Activated naive CD4-positive, alpha-beta T cell treated with anti-CD3 and anti-CD28 coated beads, Interleukin-2, amount 10 ng/mL, durations not matched to agents 7 days and 5 days (primary cell): ENCODE data around the gene PCSK6.
"Not testable (repeated sequence)": the region's sequence is repeated elsewhere in the genome, so short reads cannot be mapped to it uniquely, and the experiment has no call there.

ENCODE experiments used
- CTCF ChIA-PET: fragments of 350-600 bp; sonication (Branson Sonifier 250); formaldehyde crosslinking; loops from one replicate; lab custom pipeline; 2021; ENCODE audit warnings: antibody characterized with exemption; lab: Charles Lee
- DNase-seq: peaks from one replicate; pipeline ENCODE4 v3.0.0-alpha.2; 2020
- H3K27ac Mint-ChIP-seq: one replicate; pipeline ENCODE4 v1.8.0; 2021; ENCODE audit warnings: mild to moderate bottlenecking, moderate library complexity, mixed read lengths
- H3K27me3 Mint-ChIP-seq: one replicate; pipeline ENCODE4 v1.8.0; 2021; ENCODE audit warnings: mild to moderate bottlenecking, mixed read lengths
- H3K36me3 Mint-ChIP-seq: one replicate; pipeline ENCODE4 v1.8.0; 2021; ENCODE audit warnings: mixed read lengths
- H3K4me1 Mint-ChIP-seq: one replicate; pipeline ENCODE4 v1.8.0; 2021; ENCODE audit warnings: mixed read lengths
- H3K4me3 Mint-ChIP-seq: one replicate; pipeline ENCODE4 v1.8.0; 2021; ENCODE audit warnings: mild to moderate bottlenecking, moderate library complexity, mixed read lengths
- H3K9me3 Mint-ChIP-seq: one replicate; pipeline ENCODE4 v1.8.0; 2021; ENCODE audit warnings: mixed read lengths

Gene PCSK6

DNA sequence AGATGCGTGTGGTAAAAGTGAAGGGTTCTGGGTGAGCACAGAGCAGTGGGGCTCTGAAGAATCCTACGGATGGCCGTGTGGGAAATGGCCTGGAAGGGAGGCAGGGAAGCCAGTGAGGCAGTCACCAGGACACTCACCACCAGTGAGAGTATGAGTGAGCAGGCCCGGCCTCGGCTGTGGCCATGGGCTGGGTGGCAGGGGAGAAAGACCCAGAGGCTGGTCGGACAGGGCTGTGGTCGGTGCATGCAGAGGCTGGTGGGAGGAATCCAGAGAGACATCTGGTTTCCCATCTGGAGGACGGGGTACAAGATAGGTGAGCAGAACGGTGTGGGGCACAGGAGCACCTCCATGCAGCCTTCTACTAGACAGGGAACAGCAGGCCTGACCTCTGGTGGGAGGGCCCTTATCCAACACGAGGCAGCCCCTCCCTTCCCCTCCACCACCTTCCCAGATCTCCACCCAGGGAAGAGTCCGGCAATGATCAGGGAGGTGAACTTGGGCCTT is 10.1 kb downstream of the PCSK6 start:
- Mint-ChIP-seq H3K9me3 (no peaks in the 10 kb centered on the region), H3K27ac (no peak overlapping the region), H3K4me1 (no peaks in the 10 kb centered on the region), H3K36me3 (no peaks in the 10 kb centered on the region), H3K27me3 (peaks cover 29% of the 10 kb centered on the region), H3K4me3 (no peak overlapping the region)
- CTCF ChIA-PET: no interaction called here
- no peak for DNase-seq

DNA sequence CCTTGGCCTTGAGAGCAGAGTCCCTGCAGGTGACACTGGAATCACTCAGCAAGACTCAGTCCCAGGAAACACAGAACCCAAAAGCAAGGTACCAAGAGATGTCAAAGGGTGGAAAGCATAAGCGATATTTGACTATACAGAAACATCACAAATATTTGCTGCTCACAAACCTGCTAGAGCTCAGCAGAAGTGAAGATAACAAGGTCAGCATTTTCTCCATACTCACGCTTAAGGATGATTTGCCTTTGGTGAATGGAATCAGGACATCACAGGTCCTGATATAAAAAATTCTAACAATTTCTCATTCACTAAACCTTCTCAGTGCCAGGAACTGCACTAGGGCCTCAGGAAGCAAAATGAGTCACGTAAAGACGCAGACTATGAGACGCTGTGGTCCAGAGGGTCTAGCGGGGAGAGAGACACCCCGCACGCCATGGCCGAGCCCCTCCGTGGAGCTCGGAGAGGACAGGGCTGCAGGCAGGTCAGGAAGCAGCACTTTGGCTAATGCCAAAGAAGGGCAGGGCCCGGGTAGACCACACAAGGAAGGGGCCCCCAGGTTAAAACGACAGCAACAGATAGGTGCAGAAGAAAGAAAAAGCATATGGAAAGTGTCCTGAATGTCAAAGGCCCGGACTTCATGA is 10.7 kb downstream of the PCSK6 start:
- H3K4me3 Mint-ChIP-seq: no peak overlapping the region
- no peak overlapping the region for H3K27ac Mint-ChIP-seq
- H3K27me3 Mint-ChIP-seq: peaks cover 29% of the 10 kb centered on the region
- H3K36me3 Mint-ChIP-seq: no peaks in the 10 kb centered on the region
- no peaks in the 10 kb centered on the region for H3K9me3 Mint-ChIP-seq
- CTCF ChIA-PET: no interaction called here
- no peaks in the 10 kb centered on the region for H3K4me1 Mint-ChIP-seq
- no peak for DNase-seq

DNA sequence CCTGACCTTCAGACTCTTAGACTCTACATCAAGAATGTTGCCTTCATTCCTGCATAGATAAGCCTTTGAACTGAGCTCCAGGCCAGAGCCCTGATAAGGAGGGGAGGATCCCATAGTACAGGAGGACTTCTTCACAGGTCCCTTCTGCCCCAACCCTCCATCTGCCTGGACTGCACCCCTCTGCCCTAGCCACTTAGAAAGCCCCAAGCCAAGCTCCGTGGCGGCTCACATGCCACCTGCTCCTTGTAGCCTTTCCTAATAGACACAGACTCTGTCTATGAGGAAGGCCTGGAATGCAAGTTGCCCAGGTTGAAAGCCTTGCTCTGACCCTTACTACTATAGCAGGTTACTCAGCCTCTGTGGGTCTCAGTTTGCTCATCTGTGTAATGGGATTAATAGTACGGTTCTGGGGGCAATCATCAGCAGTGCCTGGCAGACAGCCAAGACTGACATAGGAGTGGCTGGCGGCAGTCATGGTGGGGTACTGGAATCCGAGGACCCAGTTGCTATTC is 11.6 kb downstream of the PCSK6 start:
- no peak for DNase-seq
- CTCF ChIA-PET: no interaction called here
- Mint-ChIP-seq H3K9me3 (no peaks in the 10 kb centered on the region), H3K27ac (no peak overlapping the region), H3K27me3 (peaks cover 31% of the 10 kb centered on the region), H3K4me1 (no peaks in the 10 kb centered on the region), H3K4me3 (no peak overlapping the region), H3K36me3 (no peaks in the 10 kb centered on the region)

DNA sequence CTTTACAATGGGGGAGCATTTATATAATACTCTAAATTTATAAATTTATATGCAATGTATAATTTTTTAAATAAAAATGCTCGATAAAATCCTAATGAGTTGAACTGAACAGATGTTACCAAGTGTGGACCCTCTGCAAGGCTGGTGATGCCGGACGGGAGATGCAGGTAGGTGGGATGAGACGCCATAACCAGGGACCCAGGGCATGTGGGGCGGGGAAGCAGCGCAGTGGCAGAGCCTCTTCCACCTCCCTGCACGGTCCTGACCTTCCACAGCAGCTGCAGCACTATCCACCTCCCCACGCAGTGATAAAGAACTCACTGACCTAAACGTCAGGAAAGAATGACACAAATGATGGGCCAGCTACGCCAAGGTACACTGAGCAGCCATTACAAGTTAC is 12.8 kb downstream of the PCSK6 start:
- CTCF ChIA-PET: no interaction called here
- DNase-seq: no peak
- Mint-ChIP-seq H3K9me3 (no peaks in the 10 kb centered on the region), H3K4me1 (no peaks in the 10 kb centered on the region), H3K36me3 (no peaks in the 10 kb centered on the region), H3K27me3 (peaks cover 28% of the 10 kb centered on the region), H3K4me3 (no peak overlapping the region), H3K27ac (no peak overlapping the region)

DNA sequence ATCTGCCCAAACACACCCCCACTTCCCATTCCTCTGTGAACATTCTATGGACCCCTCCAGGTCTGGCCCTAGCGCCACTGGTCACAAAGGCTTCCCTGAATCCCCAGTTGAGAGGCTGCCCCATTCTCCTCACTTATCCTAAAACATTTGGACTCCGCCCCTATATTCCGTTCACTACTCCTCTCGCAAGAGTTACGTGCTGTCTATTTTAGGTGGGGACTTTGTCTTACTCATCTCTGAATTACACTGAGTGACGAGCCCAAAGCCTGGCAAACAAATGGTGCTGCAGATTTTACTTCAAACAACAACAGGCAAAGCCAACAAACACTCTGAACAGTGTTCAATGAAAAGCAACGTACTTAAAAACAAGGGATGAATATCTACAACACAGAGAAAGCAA is 14.5 kb downstream of the PCSK6 start:
- DNase-seq: no peak
- no peaks in the 10 kb centered on the region for H3K4me1 Mint-ChIP-seq
- H3K27ac Mint-ChIP-seq: no peak overlapping the region
- CTCF ChIA-PET: no interaction called here
- H3K4me3 Mint-ChIP-seq: no peak overlapping the region
- H3K36me3 Mint-ChIP-seq: no peaks in the 10 kb centered on the region
- H3K9me3 Mint-ChIP-seq: no peaks in the 10 kb centered on the region
- peaks cover 28% of the 10 kb centered on the region for H3K27me3 Mint-ChIP-seq

DNA sequence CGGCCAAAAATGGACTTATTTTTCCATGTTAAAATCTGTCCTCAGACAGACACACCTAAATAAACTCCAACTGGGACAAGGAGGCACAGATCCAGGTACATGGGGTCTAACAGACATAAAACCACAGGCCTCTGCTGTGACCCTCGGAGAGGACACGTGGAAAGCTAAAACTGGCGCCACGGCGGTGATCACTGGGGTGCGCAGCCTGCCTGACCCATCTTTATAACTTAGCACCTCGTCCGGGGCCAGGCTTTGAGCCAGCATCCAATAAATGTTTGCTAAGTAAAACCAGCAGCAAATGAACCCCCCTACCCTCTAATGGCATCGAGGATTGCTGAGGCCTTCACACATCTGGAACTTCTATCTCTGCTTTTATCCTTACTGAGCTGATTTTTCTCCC is 15.3 kb downstream of the PCSK6 start:
- H3K27ac Mint-ChIP-seq: no peak overlapping the region
- DNase-seq: no peak
- CTCF ChIA-PET: no interaction called here
- peaks cover 29% of the 10 kb centered on the region for H3K27me3 Mint-ChIP-seq
- no peaks in the 10 kb centered on the region for H3K9me3 Mint-ChIP-seq
- no peak overlapping the region for H3K4me3 Mint-ChIP-seq
- H3K4me1 Mint-ChIP-seq: no peaks in the 10 kb centered on the region
- H3K36me3 Mint-ChIP-seq: no peaks in the 10 kb centered on the region

DNA sequence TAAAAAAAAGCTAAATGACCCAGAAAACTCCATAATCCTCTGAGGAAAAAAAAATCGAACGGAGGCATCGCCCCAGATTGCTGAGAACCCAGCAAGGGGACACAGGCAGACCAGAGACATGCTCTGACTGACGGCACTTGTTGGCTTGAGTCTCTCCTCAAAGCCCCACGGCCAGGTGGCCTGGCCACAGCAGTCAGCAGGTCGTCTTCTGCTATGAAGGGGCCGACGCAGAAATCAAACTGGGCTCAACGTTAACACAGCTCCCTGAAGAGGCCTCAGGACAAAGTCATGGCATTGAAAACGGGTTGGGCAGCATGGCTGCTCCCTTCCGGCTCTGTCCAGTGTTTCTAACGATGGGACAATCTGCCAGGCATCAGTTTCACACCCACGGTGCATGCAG is 17.5 kb downstream of the PCSK6 start:
- Mint-ChIP-seq H3K27me3 (peaks cover 30% of the 10 kb centered on the region), H3K9me3 (no peaks in the 10 kb centered on the region), H3K36me3 (no peaks in the 10 kb centered on the region), H3K4me3 (no peak overlapping the region), H3K27ac (no peak overlapping the region), H3K4me1 (no peaks in the 10 kb centered on the region)
- CTCF ChIA-PET: no interaction called here
- DNase-seq: no peak

DNA sequence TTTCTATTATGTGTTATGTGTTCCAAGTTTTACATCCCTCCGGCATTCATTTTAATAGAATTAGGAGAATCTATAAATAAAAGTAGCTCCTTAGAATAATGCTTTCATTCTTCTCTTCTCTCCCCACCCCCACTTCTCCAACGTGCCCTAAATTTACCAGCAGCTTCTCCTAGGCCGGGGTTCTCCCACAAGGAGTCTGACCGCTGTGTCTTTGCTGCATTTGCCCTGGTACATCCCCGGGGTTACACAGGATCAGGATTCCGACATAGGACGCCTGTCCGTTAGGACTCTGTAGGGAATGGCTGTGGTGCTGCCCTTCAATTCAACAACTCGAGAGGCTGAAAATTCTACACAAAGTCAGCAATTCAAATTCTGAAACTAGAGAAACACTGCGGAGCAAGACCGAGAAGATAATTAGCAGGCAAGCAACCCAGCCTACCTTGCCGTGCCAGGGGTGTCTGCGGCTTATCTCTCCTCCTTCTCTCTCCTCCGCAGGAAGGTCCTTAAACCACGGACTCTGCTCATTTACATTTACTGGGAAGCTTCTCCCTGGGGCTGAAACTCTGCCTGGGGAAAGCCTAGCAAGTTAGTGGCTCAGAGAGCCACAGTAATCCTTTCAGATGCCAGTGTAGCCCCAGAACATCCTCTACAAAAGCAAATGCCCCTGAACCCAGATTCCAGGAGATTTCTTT is 18.8 kb downstream of the PCSK6 start:
- Mint-ChIP-seq H3K27me3 (peaks cover 30% of the 10 kb centered on the region), H3K4me1 (peaks cover 3% of the 10 kb centered on the region), H3K9me3 (peaks cover 6% of the 10 kb centered on the region), H3K27ac (no peak overlapping the region), H3K4me3 (no peak overlapping the region), H3K36me3 (peaks cover 4% of the 10 kb centered on the region)
- CTCF ChIA-PET: interaction anchor here (1.0 kb wide), 1 partner anchor 31 kb away, joined by 3 read pairs; no protein-coding TSS in a partner anchor
- no peak for DNase-seq

DNA sequence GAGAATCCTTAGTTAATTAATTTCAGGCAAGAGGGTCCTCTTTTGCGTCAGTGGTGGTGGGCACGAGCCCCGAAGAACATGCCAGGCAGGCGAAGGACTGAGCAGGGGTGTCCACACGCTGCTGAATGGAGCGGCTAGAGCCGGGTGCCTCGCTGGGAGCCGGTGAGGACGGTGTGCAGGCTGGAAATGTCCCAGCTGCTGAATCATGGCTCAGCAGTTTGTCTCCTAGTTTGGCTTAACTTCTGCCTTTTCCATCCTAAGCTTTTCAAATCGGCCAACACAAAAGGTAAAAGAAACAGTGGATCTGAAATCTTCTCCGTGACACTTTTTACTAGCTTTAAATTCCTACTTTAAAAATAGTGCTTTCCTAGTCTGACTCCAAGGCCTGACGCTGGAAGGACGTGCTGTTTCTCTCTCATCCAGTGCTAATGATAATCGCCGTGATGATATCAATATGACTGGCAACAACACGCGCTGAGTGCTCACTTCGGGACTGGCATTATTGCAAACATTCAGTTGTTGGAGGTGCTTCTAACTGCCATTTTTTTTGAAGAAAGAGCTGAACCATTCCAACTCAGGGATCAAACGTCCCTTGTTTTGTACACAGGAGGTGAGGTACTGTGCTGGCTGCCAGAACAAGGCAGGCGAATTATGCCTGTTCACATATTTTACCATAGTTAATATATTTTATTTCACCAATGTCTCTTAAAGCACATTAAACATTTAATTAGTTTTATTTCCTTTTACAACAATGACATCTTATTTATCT is 19.8 kb downstream of the PCSK6 start:
- no peak for DNase-seq
- CTCF ChIA-PET: interaction anchor here (1.0 kb wide), 1 partner anchor 32 kb away, joined by 3 read pairs; no protein-coding TSS in a partner anchor
- no peak overlapping the region for H3K27ac Mint-ChIP-seq
- peaks cover 4% of the 10 kb centered on the region for H3K36me3 Mint-ChIP-seq
- peaks cover 3% of the 10 kb centered on the region for H3K4me1 Mint-ChIP-seq
- H3K9me3 Mint-ChIP-seq: peaks cover 9% of the 10 kb centered on the region
- no peak overlapping the region for H3K4me3 Mint-ChIP-seq
- peaks cover 37% of the 10 kb centered on the region for H3K27me3 Mint-ChIP-seq

DNA sequence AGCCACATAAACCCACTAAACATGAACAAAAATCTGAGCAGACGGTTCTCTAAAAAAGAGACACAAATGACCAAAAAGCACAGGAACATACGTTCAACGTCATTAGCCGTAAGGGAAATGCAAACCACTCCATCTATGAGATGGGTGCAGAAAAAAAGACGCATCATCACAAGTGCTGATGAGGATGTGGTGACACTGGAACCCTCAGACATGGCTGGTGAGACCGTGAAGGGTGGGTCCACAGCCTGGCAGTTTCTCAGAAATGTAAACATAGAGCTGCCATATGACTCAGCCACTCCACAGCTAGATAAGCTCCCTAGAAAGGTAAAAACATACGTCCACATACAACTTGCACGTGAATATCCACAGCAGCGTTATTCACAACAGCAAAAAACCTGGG is 23.3 kb downstream of the PCSK6 start:
- Mint-ChIP-seq H3K4me3 (no peak overlapping the region), H3K27me3 (peaks cover 35% of the 10 kb centered on the region), H3K36me3 (peaks cover 6% of the 10 kb centered on the region), H3K4me1 (peaks cover 23% of the 10 kb centered on the region), H3K9me3 (peaks cover 11% of the 10 kb centered on the region), H3K27ac (no peak overlapping the region)
- CTCF ChIA-PET: no interaction called here
- no peak for DNase-seq

DNA sequence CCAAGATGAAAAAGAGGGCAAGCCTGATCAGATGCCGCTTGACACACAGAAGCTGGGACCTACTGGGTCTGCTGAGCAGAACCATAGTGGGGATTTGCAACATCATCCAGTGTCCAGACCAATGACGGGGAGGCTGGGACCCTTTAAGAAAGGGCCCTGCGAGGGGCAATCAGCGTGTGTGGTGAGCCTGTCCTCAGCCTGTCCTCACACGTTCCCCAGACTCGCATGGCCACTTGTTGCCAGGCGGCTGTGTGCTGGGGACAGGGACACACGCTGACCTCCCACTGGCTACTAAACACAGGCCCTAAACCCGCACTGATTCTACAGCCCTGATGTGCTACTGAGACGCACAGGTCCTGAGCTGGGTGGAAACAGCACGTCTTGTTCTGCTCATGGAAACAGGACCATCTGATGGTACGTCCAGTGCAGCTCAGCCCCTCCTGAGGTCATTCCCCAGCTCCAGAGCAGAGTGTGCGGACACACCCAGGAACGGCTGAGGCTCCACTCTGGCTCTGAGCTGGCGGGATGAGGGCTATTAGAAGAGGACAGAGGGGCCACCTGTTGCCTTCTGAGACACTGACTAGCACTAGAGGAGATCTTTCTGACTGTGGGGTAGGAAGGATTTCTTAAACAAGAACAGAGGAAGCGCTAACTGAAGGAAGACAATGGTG is 24.4 kb downstream of the PCSK6 start:
- no peak for DNase-seq
- CTCF ChIA-PET: no interaction called here
- Mint-ChIP-seq H3K9me3 (peaks cover 11% of the 10 kb centered on the region), H3K27ac (no peak overlapping the region), H3K4me1 (peaks cover 34% of the 10 kb centered on the region), H3K27me3 (peaks cover 28% of the 10 kb centered on the region), H3K36me3 (peaks cover 6% of the 10 kb centered on the region), H3K4me3 (no peak overlapping the region)

DNA sequence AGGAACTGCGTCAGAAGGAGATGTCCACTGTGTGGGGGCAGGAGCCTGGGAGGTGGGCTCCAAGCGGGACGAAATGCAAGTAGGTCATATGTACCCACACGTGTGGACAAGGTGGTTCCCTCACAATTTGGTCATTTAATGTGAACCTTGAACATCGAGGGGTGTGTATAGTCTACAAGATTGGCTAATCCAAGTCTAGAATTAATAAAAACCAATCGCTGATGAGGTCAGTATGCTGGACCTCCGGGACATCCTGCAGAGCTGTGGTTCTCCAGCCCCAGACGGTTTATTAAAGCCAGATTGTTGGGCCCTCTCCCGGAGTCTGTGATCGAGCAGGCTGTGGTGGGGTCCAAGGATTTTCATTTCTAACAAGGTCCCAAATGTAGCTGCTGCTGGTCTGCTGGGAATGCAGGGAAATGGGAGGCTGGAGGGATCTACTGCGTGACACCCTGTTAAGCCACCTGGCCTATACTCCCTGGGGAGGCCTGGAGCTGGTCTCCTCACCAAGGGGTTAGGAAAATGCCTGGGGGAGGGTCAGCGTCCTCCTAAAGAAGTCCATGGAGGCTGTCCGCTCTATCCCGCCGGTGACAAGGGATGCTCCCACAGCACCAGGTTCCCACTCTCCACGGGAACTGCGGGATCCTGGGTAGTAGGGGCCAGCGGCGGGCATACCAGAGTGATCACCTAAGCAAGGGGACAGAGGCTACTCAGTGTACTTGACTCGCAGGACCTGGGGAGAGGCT is 25.1 kb downstream of the PCSK6 start:
- H3K9me3 Mint-ChIP-seq: peaks cover 11% of the 10 kb centered on the region
- H3K36me3 Mint-ChIP-seq: peaks cover 6% of the 10 kb centered on the region
- DNase-seq: no peak
- peaks cover 41% of the 10 kb centered on the region for H3K4me1 Mint-ChIP-seq
- CTCF ChIA-PET: no interaction called here
- H3K27me3 Mint-ChIP-seq: peaks cover 25% of the 10 kb centered on the region
- no peak overlapping the region for H3K27ac Mint-ChIP-seq
- H3K4me3 Mint-ChIP-seq: no peak overlapping the region

DNA sequence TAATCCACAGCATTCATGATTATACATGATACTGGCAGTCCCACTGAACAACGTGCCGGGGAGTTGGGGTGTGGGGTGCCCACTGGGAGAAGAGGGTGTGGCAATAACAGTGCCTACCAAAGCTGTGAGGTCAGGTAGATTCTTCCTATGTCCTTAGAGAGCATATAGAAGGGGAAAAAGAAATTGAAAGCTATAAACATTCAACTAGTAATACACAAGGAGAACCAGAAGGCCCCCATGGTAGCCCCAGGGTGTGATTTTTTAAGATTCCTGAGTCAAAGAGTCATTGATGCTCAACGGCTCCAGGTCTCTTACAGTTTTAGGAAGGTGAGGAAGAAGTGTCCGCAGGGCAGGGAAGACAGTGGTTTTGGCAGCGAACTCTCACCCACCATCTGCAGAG is 25.8 kb downstream of the PCSK6 start:
- H3K36me3 Mint-ChIP-seq, CTCF ChIA-PET, DNase-seq, H3K4me3 Mint-ChIP-seq, H3K27ac Mint-ChIP-seq: not testable (repeated sequence)
- H3K9me3 Mint-ChIP-seq: peaks cover 11% of the 10 kb centered on the region
- peaks cover 20% of the 10 kb centered on the region for H3K27me3 Mint-ChIP-seq
- peaks cover 42% of the 10 kb centered on the region for H3K4me1 Mint-ChIP-seq
